GM12891 (cell line): Measurements from ENCODE around the gene ACY1.

Source experiments
- DNase-seq: peaks from one replicate; pipeline ENCODE4 v3.0.0; 2011; ENCODE audit warnings: low spot score; ENCODE audit not compliant: insufficient read length
- FAIRE-seq: peaks from 2 replicates; lab custom pipeline; 2011; peaks lifted over from hg19 to GRCh38; lab: Jason Lieb, UNC
- PAX5 ChIP-seq: IDR thresholded peaks from 2 replicates; pipeline ENCODE4 v1.6.1; 2011; ENCODE audit warnings: low read length, moderate library complexity, mild to moderate bottlenecking; ENCODE audit not compliant: insufficient read depth, severe bottlenecking
- POLR2A ChIP-seq: IDR thresholded peaks from 2 replicates; pipeline ENCODE4 v1.6.1; 2011; ENCODE audit warnings: low read depth, low read length, control low read depth
- POLR2AphosphoS5 ChIP-seq: IDR thresholded peaks from 2 replicates; pipeline ENCODE4 v1.6.1; 2011; ENCODE audit warnings: low read depth, low read length, control low read depth
- POU2F2 ChIP-seq: IDR thresholded peaks from 2 replicates; pipeline ENCODE4 v1.6.1; 2011; ENCODE audit warnings: low read depth, mild to moderate bottlenecking, control low read depth, low read length, moderate library complexity
- SPI1 ChIP-seq: IDR thresholded peaks from 2 replicates; pipeline ENCODE4 v1.6.1; 2011; ENCODE audit warnings: low read depth, low read length, control low read depth
- TAF1 ChIP-seq: IDR thresholded peaks from 2 replicates; pipeline ENCODE4 v1.6.1; 2011; ENCODE audit warnings: low read depth, low read length, control low read depth

Gene ACY1

DNA sequence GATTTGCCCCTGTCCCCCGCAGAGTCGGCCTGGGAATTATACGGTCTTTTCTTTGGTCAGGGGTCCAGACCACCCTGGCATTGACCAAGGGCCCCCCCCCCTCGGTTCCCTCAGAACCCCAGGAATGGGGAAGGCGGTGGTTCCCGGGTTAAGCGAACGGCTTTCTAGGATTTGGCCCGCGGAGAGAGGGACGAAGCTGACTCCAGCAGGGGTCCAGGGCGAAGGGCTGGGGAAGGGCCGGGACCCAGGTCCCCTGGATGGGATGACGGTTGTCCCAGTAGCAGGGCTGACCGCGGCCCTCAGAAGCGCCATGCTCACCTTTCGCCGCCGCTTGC lies 41.9 kb upstream of the ACY1 start:
- no peak for TF ChIP-seq SPI1
- no peak for TF ChIP-seq POLR2AphosphoS5
- TF ChIP-seq TAF1: no peak
- no peak for TF ChIP-seq POLR2A
- TF ChIP-seq PAX5: no peak
- FAIRE-seq: no peak
- no peak for DNase-seq

DNA sequence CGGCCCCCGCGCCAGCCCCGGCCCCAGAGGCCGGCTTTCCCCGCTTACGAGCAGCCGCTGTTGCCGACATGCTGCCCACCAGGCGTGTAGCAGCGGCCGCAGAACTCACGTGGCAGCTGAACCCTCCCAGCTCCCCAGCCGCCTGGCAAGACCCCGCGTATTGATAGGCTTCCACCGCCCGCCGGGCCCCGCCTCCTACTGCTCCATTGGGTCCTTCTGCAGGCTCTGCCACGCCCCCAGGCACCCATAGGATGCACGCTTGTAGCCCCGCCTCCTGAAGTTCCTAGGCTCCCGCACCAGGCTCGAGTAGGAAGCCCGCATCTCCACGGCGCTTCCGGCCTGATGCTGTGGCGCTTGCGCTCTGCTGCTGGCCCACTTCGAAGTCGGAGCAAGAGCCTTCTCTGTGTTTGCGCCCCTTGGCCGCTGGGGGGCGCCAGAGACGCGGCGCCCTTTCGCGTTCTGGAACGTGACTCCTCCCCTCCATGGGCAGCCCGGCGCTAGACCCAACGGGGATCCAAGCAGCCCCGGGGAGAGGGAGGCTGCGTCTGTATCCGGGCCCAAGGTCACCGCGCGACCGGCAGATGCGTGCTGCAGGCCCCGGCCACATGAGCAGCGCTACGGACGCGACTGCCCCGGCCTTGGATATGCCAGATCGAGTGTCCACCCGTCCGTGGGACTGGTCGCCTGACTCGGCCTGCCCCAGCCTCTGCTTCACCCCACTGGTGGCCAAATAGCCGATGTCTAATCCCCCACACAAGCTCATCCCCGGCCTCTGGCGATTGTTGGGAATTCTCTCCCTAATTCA lies 41.3 kb upstream of the ACY1 start, which contains the start of the genes PARP3 and RRP9:
PARP3 (plus strand) TSS at position 566 of the 805 bp plus-strand sequence. CDS start 993 bp downstream, outside the sequence.
RRP9 (minus strand) TSS at position 107 of the 805 bp plus-strand sequence; CDS start at position 70, 37 bp downstream.
- DNase-seq (peak; percentile 100), FAIRE-seq (peak; percentile 100)
- no peak for TF ChIP-seq POLR2A
- TF ChIP-seq TAF1: peak; percentile 78
- TF ChIP-seq POU2F2: no peak
- peak; percentile 44 for TF ChIP-seq PAX5
- TF ChIP-seq SPI1: no peak
- 0 out of 2 replicates have a peak, but pooled peaks have one; percentile 24 for TF ChIP-seq POLR2AphosphoS5

DNA sequence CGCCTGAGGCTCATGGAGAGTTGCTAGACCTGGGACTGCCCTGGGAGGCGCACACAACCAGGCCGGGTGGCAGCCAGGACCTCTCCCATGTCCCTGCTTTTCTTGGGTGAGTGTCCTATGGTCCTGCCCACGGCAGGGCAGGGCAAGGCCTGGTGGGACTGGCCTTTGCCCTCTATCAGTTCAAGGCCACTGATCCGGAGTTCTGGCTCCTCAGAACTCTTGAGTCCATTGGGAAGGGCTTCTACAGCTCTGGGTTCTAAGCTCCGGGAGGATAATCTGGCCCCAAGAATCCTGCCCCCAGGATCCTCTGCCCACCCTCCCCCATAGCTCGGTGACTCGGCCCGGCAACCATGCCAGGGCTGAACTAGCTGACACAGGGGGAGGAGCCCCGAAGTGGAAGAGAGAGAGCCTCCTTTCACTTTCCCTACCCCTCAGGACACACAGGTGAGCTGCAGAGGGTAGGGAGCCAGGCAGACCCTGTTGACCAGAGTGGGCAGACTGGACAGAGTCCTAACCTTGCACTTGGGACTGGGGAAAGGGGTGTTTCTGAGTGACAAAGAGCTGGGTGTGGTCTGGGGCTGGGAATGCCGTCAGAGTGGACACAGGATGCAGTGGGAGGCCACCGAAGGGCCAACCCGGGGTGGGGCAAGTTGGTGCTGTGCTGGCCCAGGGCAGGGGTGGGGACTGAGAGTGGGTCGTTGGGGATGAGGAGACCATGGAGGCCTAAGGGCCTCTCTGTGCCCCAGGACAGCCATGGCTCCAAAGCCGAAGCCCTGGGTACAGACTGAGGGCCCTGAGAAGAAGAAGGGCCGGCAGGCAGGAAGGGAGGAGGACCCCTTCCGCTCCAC lies 40.5 kb upstream of the ACY1 start:
- DNase-seq (peak; percentile 96), FAIRE-seq (no peak)
- TF ChIP-seq SPI1: no peak
- TF ChIP-seq POLR2AphosphoS5: peak; percentile 66; the same call in 1 of the 2 replicates
- TF ChIP-seq POU2F2: 0 out of 2 replicates have a peak, but pooled peaks have one; percentile 37
- peak; percentile 65 for TF ChIP-seq POLR2A
- peak; percentile 64; the same call in 1 of the 2 replicates for TF ChIP-seq TAF1

DNA sequence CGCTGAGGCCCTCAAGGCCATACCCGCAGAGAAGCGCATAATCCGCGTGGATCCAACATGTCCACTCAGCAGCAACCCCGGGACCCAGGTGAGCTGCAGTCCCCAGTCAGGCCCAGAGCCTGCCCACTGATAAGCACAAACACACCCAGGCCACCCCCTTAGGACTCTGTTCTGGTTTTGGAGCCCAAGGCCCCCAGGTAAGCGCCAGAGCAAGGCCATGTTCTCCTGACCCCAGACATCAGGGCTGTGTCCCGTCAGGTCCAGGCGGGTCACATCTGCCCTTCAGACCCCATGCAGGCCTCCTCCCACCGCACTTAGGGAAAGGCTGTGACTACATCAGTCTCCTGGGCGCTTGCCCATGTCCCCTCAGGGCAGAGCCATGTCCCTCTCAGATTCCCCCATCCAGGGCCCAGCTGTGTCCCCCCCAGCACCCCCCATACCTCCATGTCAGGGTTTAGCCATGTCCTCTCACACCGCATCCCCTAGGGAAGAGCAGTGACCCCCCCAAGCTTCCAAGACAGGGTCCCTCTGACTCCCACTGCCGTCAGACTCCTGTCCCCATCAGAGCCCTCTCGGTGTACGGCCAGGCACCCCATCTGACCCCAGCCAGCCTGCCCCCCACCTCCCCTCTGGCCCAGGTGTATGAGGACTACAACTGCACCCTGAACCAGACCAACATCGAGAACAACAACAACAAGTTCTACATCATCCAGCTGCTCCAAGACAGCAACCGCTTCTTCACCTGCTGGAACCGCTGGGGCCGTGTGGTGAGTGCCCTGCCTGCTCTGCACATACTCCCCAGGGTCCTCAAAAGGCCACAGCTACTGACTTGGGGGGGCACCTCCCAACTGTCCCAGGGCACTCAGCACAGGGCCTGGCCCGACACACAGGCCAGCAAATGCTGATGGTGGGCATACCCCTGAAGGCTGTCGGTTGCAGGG lies 39.6 kb upstream of the ACY1 start:
- FAIRE-seq (no peak), DNase-seq (no peak)
- TF ChIP-seq POLR2A (no peak), PAX5 (no peak), POLR2AphosphoS5 (no peak), SPI1 (no peak), POU2F2 (no peak), TAF1 (no peak)

DNA sequence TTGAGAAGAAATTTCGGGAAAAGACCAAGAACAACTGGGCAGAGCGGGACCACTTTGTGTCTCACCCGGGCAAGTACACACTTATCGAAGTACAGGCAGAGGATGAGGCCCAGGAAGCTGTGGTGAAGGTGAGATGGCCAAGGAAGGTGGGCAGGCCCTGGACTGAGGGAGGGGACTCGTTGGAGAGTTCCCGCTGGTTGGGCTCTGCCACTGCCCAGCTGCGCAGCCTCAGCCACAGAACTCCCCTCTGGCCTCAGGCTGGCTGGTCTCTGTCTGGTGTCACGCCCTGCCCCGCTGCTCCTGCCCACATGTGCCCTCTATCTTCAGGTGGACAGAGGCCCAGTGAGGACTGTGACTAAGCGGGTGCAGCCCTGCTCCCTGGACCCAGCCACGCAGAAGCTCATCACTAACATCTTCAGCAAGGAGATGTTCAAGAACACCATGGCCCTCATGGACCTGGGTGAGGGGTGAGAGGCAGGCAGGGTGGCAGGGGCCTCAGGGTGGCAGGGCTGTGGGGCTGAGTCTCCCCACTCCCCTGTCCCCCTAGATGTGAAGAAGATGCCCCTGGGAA lies 38.8 kb upstream of the ACY1 start:
- TF ChIP-seq POLR2AphosphoS5: no peak
- TF ChIP-seq POLR2A: no peak
- DNase-seq: no peak
- no peak for FAIRE-seq

DNA sequence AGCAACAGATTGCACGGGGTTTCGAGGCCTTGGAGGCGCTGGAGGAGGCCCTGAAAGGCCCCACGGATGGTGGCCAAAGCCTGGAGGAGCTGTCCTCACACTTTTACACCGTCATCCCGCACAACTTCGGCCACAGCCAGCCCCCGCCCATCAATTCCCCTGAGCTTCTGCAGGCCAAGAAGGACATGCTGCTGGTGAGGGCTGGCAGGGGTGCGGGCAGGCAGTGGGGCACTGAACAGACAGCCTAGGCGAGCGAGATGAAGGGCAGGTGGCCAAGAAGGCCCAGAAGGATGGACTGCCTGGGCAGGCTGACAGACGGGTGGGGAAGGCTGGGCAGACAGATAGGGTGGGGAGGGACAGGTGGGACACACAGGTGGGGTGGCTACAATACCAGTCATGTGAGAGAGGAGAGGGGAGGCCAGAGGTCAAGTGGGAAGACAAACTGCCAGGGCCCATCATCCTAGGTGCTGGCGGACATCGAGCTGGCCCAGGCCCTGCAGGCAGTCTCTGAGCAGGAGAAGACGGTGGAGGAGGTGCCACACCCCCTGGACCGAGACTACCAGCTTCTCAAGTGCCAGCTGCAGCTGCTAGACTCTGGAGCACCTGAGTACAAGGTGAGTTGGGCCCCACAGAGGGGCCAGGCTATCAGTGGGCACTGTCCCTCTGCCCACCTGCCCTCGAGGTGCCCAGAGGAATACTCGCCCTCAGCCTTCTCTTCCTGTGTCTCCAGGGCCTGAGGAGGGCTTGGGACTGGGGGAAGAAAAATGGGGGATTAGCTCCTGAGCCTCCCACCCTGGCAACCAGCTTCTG lies 38.1 kb upstream of the ACY1 start:
- FAIRE-seq (no peak), DNase-seq (no peak)
- TF ChIP-seq PAX5 (no peak), POU2F2 (no peak), POLR2A (no peak)

DNA sequence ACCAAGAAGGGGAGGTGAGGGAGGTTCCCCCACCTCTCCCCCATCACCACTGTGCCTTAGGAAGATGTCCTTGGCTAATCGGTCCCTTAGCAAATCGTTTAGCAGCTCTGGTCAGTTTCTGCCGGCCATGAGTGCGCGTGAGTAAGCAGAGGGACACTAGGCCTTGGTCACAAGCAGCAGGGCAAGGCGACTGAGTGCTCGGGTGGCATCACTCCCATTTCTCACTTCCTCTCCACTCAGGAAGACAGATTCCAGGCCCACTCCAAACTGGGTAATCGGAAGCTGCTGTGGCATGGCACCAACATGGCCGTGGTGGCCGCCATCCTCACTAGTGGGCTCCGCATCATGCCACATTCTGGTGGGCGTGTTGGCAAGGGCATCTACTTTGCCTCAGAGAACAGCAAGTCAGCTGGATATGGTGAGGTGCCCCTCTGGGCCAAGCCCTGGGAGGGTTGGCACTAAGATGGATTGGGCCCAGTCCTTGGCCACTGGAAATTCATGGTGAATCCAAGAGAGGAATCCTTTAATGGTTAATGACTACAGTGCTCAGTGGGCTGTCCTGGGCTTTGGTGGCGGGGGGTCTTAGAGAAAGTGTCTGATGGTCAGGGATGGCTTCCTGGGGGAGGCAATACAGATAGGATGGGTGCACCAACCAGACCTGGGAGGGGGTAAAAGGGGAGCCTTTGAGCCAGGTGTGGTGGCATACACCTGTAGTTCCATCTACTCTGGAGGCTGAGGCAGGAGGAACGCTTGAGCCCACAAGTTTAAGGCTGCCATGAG lies 37.2 kb upstream of the ACY1 start:
- TF ChIP-seq SPI1: no peak
- TF ChIP-seq TAF1: no peak
- TF ChIP-seq POLR2A: no peak
- no peak for TF ChIP-seq POU2F2
- TF ChIP-seq PAX5: no peak
- TF ChIP-seq POLR2AphosphoS5: no peak
- no peak for FAIRE-seq
- no peak for DNase-seq
